Occipital lobe (tissue), 2 donors: ENCODE results near the gene FGD2. TPM values are rescaled to one million over a fixed set of nuclear protein-coding genes. Genes with fewer than 3 reads are reported as not detected.

Experiments used
- DNase-seq: peaks from one replicate; lab custom pipeline; 2025; lab: John Stamatoyannopoulos, UW
- total RNA-seq: library from RNA; depleted of rRNA; stranded (reverse); fragments of >200 nt; gene quantifications from one replicate; pipeline ENCODE4 v1.2.3, GENCODE V29; 2014

The FGD2 gene, protein sequence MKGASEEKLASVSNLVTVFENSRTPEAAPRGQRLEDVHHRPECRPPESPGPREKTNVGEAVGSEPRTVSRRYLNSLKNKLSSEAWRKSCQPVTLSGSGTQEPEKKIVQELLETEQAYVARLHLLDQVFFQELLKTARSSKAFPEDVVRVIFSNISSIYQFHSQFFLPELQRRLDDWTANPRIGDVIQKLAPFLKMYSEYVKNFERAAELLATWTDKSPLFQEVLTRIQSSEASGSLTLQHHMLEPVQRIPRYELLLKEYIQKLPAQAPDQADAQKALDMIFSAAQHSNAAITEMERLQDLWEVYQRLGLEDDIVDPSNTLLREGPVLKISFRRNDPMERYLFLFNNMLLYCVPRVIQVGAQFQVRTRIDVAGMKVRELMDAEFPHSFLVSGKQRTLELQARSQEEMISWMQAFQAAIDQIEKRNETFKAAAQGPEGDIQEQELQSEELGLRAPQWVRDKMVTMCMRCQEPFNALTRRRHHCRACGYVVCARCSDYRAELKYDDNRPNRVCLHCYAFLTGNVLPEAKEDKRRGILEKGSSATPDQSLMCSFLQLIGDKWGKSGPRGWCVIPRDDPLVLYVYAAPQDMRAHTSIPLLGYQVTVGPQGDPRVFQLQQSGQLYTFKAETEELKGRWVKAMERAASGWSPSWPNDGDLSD
- total RNA-seq: 2.0 TPM

DNA sequence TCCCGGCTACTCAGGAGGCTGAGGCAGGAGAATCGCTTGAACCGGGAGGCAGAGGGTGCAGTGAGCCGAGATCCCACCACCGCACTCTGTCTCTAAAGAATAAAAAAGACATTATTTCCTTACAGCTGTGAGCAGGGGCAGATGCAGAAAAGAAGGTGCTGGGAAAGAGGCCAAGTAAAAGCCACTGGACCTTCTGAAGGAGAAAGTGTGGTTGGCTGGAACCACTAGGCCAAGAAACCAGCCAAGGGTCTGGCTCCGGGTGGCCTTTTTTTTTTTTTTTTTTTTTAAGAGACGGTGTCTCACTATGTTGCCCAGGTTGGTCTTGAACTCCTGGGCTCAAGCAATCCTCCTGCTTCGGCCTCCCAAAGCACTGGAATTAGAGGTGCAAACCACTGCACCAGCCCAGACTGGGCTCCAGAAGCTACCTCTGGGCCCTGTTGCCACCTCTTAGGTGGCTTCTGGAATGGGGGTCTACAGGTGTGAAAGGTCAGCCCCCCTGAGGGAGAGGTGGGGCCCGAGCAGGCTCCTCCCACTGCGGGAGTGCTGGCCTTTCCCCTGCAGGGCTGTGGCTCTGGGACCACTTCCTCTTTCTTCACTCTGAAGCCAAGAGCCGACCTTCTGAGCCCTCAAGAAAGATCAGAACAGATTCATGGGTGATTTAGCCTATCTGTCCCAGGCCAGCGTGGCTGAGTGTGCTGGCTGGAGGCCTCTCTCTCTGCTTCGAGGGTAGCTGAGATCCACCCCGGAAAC is at the start of gene FGD2:
Gene FGD2 (plus strand): TSS at position 595 of the 750 bp plus-strand sequence. CDS start 163 bp downstream, outside the sequence.
- no peak for DNase-seq

DNA sequence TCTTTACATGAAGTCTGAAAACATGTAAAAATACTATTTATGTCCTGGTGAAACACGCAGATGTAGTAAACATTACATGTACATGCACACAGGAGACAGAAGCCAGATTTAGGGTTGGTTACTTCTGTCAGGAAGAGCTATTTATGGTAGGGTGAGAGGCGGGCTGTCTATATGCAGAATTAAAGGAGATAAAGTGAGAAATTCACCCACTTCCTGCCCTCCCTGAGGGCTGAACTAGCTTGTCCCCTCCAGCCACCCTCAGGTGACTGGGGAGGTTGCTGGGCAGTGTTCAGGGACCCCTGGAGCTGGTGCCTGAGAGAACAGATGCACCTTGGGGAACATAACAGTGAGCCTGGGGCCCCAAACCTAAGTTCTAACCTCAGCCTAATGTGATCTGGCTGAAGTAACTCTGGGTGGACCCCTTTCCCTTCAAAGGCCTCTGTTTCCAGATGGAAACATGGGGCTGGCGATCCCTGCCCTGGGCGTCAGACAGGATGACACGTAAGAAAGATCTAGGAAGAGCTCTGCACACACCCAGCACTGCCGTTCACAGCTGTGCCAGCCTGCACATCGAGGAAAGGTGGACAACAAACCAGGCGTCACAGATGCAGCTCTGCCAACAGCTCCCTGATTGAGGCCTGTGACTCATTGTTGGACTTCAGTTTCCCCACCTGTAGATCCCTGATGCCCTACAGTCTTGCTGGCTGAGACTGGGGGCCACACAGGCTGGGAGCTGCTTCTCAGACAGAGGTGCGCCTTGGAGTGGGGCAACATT is 49.6 kb upstream of the FGD2 start:
- DNase-seq: no peak

DNA sequence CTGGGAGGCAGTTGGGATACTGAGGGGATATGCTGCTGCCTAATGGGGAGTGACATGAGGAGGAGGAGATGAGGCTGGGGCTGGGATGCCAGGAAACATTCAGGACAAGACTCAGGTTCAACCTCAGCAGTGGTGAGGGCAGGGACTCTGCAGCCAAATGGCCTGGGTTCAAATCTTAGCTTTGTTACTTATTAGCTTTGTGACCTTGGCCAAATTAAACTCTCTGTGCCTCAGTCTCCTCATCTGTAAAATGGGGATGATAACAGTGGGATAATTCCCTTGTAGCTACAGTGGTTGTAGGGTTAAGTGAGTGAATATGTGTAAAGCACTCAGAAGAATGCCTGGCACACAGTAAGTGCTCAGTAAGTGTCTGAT is 49.0 kb upstream of the FGD2 start:
- DNase-seq: no peak

DNA sequence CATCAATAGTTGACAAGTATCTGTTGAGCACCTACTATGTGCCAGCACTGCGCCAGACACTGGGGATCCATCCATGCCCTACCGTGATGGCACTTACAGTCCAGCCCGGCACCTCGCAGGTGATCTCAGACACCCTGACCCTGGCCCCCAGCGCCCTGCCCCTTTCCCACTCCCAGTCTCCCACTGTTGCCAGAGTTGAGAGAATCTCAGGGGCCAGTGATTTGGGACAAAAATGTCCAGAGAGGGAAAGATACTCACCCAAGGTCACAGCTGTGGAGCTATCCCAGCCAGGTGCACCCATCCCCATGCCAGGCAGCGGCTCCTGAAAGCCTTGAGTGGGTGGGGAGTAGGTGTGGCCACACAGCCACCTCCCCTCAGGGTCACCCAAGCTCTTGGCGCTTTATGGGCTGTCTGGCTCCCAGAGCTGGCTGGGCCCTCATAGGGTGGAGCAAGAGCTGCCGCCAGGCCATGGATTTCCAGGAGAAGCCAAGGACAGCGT is 47.6 kb upstream of the FGD2 start:
- DNase-seq: no peak

DNA sequence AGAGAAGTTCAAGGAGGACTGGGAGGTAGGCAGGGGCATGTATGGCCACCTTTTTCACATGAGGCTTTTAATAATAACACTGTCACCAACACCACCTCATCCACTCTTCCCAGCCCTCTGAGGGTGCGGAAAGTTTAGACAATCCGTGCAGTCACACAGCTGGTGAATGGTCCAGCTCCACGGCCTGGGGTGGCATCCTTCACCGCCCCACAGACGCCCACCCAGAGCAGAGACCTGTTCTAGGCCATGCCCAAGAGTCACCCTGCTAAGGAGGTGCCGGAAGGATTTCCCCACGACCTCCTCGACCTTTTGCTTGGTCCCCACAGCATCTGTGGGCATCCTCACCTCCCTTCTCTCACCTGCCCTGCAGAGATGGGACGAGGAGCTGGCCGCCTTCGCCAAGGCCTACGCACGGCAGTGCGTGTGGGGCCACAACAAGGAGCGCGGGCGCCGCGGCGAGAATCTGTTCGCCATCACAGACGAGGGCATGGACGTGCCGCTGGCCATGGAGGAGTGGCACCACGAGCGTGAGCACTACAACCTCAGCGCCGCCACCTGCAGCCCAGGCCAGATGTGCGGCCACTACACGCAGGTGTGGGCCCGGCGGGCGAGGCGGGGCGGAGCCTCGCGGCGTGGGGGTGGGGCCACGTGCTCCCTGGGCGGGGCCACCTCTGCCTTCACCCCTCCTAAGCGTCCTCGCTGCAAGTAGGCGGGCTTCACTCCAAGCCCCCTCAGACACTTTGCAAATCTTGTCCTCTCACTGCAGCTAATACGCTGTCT is 46.5 kb upstream of the FGD2 start:
- DNase-seq: no peak

DNA sequence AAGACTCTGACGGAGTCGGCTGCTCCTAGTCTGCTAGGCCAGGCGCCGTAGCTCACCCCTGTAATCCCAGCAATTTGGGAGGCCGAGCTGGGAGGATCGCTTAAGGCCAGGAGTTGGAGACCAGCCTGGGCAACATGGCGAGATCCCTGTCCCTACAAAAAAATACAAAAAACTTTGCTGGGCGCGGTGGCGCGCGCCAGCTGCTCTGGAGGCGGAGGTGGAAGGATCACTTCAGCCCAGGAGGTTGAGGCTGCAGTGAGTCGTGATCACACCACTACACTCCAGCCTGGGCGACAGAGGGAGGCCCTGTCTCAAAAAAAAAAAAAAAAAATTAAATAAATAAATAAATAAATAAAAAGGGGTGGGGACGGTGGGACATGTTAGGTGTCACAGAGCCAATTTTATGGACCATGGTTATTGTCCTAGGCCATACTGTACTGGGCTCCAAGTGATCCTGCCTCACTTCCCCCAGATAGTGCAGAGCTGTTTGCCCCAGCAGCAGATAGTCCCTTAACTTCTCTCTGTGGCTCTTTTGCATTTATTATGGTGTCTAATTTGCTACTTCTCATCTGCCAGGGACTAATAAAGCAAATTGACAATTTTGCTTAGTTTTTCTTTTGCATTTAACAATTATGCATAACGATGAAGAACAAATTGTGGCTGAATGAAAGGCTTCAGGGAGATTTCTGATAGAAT is 45.8 kb upstream of the FGD2 start:
- no peak for DNase-seq

DNA sequence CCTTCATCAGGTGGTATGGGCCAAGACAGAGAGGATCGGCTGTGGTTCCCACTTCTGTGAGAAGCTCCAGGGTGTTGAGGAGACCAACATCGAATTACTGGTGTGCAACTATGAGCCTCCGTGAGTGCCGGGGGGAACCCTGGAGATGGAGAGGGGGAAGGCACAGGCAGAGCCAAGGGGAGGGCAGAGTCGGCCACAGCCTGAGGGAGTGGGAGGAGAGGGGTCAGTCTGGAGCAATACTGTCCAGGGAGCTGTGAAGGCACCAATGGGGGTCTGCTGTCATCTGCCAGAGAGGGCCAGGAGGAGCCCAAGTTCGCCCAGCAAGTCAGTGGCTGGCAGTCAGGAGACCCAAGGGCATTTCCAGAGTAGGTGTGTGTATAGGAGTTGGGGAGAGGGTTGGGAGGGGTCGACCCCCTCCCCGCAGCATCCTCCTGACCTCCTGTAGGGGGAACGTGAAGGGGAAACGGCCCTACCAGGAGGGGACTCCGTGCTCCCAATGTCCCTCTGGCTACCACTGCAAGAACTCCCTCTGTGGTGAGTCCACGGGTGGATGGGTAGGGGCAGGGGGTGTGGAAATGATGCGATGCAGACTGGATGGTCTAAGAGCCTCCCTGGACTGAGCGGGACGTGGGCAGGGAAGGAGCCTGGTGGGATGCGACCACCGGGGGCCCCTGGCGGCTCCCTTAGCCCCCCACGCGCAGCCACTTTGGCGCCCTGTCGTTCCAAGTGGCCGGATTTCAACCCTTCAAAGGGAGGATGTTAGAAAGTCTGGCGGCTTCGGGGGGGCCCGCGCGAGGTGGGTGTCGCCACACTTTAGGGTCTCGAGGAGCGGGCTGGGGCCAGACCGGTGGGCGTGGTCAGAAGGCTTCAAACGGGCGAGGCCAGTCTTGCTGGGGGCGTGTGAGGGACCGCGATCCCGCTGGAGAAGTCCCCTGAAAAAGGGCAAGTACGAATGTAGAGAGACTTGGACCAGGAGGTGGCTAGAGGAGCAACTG is 43.7 kb upstream of the FGD2 start:
- DNase-seq: no peak

DNA sequence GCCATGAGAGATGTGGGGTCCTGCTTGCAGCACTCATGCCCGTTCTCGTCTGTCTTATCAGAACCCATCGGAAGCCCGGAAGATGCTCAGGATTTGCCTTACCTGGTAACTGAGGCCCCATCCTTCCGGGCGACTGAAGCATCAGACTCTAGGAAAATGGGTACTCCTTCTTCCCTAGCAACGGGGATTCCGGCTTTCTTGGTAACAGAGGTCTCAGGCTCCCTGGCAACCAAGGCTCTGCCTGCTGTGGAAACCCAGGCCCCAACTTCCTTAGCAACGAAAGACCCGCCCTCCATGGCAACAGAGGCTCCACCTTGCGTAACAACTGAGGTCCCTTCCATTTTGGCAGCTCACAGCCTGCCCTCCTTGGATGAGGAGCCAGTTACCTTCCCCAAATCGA is 42.6 kb upstream of the FGD2 start:
- DNase-seq: peak; percentile 61

DNA sequence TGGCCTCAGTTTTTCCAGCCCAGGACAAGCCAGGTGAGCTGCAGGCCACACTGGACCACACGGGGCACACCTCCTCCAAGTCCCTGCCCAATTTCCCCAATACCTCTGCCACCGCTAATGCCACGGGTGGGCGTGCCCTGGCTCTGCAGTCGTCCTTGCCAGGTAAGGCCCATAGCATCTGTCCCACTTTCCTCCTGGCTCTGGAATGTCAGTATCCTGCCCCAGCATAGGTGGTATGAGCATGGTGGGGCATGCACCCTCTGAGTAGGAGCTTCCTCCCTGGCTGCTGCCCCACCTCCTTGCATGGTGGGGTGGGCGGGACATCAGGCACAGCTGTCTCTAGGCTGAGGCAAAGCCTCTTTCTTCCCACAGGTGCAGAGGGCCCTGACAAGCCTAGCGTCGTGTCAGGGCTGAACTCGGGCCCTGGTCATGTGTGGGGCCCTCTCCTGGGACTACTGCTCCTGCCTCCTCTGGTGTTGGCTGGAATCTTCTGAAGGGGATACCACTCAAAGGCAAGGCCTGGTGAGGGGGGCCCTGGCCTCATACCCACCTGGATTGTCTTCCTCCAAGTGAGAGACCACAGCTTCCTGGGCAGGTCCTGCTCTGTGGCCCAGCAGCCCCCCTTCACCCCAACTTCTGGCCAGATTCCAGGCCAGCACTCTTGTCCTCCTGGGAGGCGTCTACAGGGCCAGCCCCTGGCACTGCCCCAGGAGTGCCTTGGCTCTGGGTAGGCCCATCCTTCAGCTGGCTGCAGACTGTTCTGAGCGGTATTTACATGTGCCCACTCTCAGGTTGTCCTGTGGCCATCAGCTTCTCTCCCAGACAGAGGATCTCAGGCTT is 41.8 kb upstream of the FGD2 start:
- DNase-seq: no peak

DNA sequence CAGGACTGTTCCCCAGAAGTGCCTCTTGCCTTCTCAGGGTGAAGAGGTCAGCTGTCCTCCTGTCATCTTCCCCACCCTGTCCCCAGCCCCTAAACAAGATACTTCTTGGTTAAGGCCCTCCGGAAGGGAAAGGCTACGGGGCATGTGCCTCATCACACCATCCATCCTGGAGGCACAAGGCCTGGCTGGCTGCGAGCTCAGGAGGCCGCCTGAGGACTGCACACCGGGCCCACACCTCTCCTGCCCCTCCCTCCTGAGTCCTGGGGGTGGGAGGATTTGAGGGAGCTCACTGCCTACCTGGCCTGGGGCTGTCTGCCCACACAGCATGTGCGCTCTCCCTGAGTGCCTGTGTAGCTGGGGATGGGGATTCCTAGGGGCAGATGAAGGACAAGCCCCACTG is 41.1 kb upstream of the FGD2 start:
- no peak for DNase-seq

DNA sequence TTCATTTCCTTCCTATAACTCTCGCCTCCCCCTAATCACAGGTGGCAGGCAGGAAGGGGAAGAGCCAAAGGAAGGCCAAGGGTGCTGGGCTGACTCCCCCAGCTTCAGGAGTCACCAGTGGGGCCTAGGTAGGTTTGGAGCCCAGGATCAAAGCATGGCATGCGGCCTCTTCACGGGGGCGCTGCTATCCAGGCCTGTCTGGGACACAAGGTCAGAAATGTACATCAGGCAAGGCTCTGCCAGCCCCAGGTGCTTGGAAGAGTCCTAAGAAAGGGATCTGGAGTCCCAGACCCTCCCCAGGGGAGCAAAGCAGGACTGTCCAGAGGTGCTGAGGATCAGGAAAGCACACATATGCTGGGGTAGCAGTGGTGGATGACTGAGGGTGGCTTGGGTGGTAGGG is 40.5 kb upstream of the FGD2 start:
- no peak for DNase-seq

DNA sequence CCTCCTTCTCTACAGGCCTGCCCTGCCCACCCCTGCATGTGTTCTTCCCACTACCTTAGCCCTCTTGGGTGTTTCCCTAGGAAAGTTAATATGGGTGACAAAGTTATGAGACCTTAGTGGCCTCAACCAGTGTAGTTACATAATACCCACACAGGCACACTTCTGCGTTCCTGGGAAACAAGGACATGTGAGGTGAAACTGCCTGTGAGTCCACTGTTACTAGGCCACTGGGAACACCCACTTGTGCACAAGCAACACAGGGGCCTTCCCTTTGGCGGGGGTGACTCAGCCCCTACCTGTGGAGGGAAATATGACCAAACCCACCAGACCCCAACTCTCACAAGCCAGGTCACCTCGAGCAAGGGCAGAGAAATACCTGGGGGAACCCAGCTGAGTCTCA is 38.2 kb upstream of the FGD2 start:
- DNase-seq: no peak

DNA sequence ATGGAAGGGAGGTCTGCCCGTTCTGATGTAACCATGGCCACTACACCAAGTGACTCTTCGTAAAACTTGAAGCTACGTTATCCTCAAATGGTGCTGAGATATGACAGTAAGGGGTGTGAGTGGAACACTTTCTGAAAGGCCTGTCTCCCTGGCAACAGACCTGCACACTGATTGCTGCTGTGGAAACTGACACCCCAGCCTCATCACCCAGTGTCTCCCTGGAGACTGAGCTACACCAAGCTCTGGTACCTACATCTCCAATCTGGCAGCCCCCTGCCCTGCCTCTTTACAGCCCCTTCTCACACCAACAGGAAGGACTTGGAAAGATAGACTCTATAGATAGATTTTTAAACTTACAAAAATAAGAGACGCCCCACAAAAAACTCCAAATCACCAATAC is 37.7 kb upstream of the FGD2 start:
- no peak for DNase-seq

DNA sequence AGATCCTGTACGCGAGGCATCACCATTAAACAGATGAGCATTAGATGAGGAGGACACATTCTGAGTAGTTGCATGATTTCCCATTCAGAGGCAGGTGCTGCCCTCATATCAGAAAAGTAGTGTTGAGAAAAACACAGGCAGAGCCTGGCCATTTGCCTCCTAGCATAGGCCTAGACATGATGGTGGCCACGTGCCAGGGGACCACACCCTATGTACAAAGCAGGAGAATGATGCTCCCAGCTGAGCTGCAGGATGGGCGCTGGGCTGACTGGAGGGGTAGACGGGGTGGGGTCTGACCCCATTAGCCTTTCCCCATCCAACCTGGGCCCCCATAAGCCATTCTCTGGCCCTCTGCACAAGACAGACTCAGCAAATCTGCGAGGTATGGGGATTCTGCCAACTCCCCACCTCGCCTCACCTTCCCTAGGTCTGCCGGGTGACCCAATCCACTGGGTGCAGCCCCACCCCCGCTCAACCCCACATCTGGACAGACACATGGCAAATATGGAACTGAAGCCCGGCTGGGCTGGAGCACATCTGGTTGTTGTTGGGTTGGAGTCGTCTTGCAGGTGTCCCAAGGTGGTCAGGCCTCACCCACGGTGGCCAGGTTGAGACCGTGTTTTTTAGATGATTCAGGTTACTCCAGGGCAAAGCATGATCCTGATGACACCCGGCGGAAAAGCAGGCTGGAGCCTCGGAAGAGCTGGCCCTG is 37.0 kb upstream of the FGD2 start:
- no peak for DNase-seq

DNA sequence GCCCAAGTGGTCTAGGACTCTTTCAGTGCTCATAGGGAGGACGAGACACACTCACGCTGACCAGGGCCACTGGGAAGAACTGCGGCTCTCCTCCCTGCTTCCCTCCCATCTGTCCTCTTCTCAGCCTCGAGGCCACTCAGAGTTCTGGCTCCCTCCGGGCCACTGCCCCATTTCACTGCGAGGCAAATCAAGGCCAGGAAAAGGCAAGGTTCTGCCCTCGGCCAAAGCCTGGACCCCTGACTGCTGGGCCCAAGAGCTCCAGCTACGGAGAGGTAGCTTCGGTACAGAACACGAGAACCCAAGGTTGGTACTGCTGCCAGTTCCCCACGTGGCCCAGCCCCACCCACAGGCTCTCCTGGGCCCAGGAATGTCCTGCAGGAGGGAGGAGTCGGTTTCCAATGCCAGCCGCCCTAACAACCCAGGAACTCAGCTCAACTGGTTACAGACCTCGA is 36.2 kb upstream of the FGD2 start:
- no peak for DNase-seq

DNA sequence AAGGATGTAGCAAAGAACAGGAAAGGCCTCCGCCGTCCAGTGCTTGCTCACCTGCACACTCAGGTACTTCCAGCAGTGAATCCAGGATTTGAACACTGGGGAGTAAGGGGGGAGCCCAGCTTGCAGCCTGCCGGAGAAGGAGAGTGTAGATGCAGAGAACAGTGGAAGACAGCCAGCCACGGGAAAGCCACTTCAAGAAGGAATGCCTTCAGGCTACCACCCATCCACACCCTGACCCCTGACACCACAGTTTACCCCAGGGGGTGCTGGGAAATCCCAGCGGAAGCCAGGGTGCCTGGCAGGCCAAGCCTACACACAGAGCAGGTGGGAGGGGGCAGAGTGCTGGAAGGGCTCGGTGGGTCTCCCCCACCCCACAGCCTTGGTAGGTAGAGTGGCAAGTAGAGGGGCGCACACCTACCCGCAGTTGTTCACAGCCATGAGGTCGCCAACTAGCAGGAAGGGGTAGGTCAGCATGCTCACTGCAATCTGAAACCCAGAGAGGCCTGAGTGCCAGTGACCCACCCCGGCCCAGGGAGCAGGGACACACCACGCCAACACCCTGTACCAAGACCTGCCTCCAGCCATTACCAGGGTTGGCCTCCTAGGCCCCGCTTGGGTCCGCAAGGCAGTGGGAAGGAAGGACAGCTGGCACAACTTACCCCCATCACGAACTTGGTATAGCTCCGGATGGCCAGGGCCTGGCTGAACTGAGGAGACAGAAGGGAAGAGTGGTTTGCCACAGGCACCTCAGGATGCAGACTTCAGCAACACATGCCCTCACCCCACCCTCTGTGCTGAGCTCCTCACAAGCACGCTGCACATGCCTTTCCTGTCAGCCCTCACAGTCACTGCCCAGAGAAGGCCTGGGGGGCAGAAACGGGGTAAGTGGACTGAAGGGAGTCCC is 35.2 kb upstream of the FGD2 start:
- DNase-seq: no peak
